IMR-90 (cell line): Measurements from ENCODE around the gene RUNX1. TPM values are rescaled to one million over a fixed set of nuclear protein-coding genes. Genes with fewer than 3 reads are reported as not detected.

Source experiments
- ATAC-seq: fragments of 200-7000 bp; cut with Tn5 transposase; 2 replicates; pipeline ENCODE4 v1.9.1; 2020; ENCODE audit warnings: low read depth, mild to moderate bottlenecking, moderate library complexity
- BruUV-seq: library from RNA; stranded (reverse); fragments of 400-500 nt; replicated peaks from 2 replicates; lab custom pipeline; 2021; lab: Mats Ljungman, UMichigan
- CTCF ChIA-PET: fragments of 300-600 bp; formaldehyde crosslinking; extraction: SDS; loops from one replicate; lab custom pipeline; 2021; ENCODE audit warnings: antibody characterized with exemption; lab: Yijun Ruan, JAX
- POLR2A ChIA-PET: fragments of 300-600 bp; sonication (Branson Sonifier 250); formaldehyde crosslinking; loops from one replicate; lab custom pipeline; 2022; ENCODE audit warnings: antibody characterized with exemption; ENCODE audit not compliant: unreplicated experiment; lab: Charles Lee
- DNase-seq: peaks from one replicate; pipeline ENCODE4 v3.0.0; 2013
- H2AFZ ChIP-seq: replicated peaks from 2 replicates; pipeline ENCODE3; 2013; ENCODE audit warnings: low read length, mild to moderate bottlenecking; ENCODE audit not compliant: poor library complexity
- H2AK5ac ChIP-seq: 2 replicates; pipeline ENCODE4 v1.6.1; 2013; ENCODE audit warnings: low read depth, low read length, inconsistent platforms
- H2AK9ac ChIP-seq: replicated peaks from 2 replicates; pipeline ENCODE3; 2013; ENCODE audit warnings: mild to moderate bottlenecking, low read depth, low read length, moderate library complexity; ENCODE audit not compliant: poor library complexity
- H2BK120ac ChIP-seq: 2 replicates; pipeline ENCODE4 v1.6.1; 2013; ENCODE audit warnings: low read depth, low read length, inconsistent platforms
- H2BK15ac ChIP-seq: 3 replicates; pipeline ENCODE4 v1.6.1; 2013; ENCODE audit warnings: low read depth, low read length, inconsistent platforms
- H2BK20ac ChIP-seq: 2 replicates; pipeline ENCODE4 v1.6.1; 2013; ENCODE audit warnings: low read depth, mild to moderate bottlenecking, inconsistent platforms, low read length, moderate library complexity
- H2BK5ac ChIP-seq: 2 replicates; pipeline ENCODE4 v1.6.1; 2013; ENCODE audit warnings: mild to moderate bottlenecking, low read depth, low read length, inconsistent platforms; ENCODE audit not compliant: poor library complexity, severe bottlenecking
- H3K14ac ChIP-seq: replicated peaks from 2 replicates; pipeline ENCODE4 v1.6.1; 2013; ENCODE audit warnings: low read depth, low read length, inconsistent platforms
- H3K18ac ChIP-seq: 2 replicates; pipeline ENCODE4 v1.6.1; 2013; ENCODE audit warnings: low read depth, low read length, control low read depth
- H3K23ac ChIP-seq: 2 replicates; pipeline ENCODE4 v1.6.1; 2013; ENCODE audit warnings: low read depth, low read length, inconsistent platforms
- H3K27ac ChIP-seq: 2 replicates; pipeline ENCODE4 v1.5.1; 2013; ENCODE audit warnings: mild to moderate bottlenecking, control low read depth, low read length; ENCODE audit not compliant: insufficient read depth
- H3K27me3 ChIP-seq: 2 replicates; pipeline ENCODE4 v1.6.1; 2013; ENCODE audit warnings: low read length; ENCODE audit not compliant: control insufficient read depth, insufficient read depth
- H3K36me3 ChIP-seq: 2 replicates; pipeline ENCODE4 v1.6.1; 2013; ENCODE audit warnings: low read length, mixed read lengths; ENCODE audit not compliant: control insufficient read depth, insufficient read depth
- H3K4ac ChIP-seq: 2 replicates; pipeline ENCODE4 v1.6.1; 2013; ENCODE audit warnings: low read depth, low read length, inconsistent platforms
- H3K4me1 ChIP-seq: 2 replicates; pipeline ENCODE4 v1.6.1; 2013; ENCODE audit warnings: low read length, mixed read lengths; ENCODE audit not compliant: control insufficient read depth, insufficient read depth
- H3K4me2 ChIP-seq: 2 replicates; pipeline ENCODE4 v1.6.1; 2013; ENCODE audit warnings: low read depth, mild to moderate bottlenecking, control low read depth, low read length, moderate library complexity
- H3K4me3 ChIP-seq: 2 replicates; pipeline ENCODE4 v1.5.1; 2013; ENCODE audit warnings: low read depth, mild to moderate bottlenecking, control low read depth, low read length, moderate library complexity; ENCODE audit not compliant: insufficient read depth
- H3K56ac ChIP-seq: 2 replicates; pipeline ENCODE4 v1.6.1; 2013; ENCODE audit warnings: low read length, inconsistent platforms; ENCODE audit not compliant: insufficient read depth; ENCODE audit errors: extremely low read depth
- H3K79me1 ChIP-seq, 2 experiments: 2 replicates each; pipeline ENCODE4 v1.6.1; 2013; ENCODE audit warnings: low read length in 2 of 2, inconsistent platforms in 1 of 2, low read depth in 1 of 2
- H3K9ac ChIP-seq: 2 replicates; pipeline ENCODE4 v1.6.1; 2013; ENCODE audit warnings: low read depth, low read length, control low read depth
- H3K9me1 ChIP-seq: 2 replicates; pipeline ENCODE4 v1.6.1; 2013; ENCODE audit warnings: low read length, inconsistent platforms; ENCODE audit not compliant: insufficient read depth
- H3K9me3 ChIP-seq: 2 replicates; pipeline ENCODE4 v1.6.1; 2013; ENCODE audit warnings: low read length; ENCODE audit not compliant: control insufficient read depth, insufficient read depth
- H4K20me1 ChIP-seq: 2 replicates; pipeline ENCODE4 v1.6.1; 2013; ENCODE audit warnings: low read length, inconsistent platforms; ENCODE audit not compliant: insufficient read depth
- H4K5ac ChIP-seq: 2 replicates; pipeline ENCODE4 v1.6.1; 2013; ENCODE audit warnings: mild to moderate bottlenecking, low read depth, low read length, control low read depth
- H4K8ac ChIP-seq, 2 experiments: 2 replicates each; pipeline ENCODE4 v1.6.1; 2013; ENCODE audit warnings: low read depth in 2 of 2, low read length in 2 of 2, control low read depth in 1 of 2, inconsistent platforms in 1 of 2
- H4K91ac ChIP-seq: 2 replicates; pipeline ENCODE4 v1.6.1; 2013; ENCODE audit warnings: low read depth, low read length, inconsistent platforms; ENCODE audit not compliant: insufficient read depth
- BHLHE40 ChIP-seq: fragments of 150-350 bp; IDR thresholded peaks from 2 replicates; pipeline ENCODE4 v1.6.1; 2016; ENCODE audit warnings: mild to moderate bottlenecking, low read depth, low read length
- CHD1 ChIP-seq: IDR thresholded peaks from 2 replicates; pipeline ENCODE4 v1.6.1; 2012; ENCODE audit warnings: low read depth, low read length, improper control_type of control experiment
- CTCF ChIP-seq: conservative IDR thresholded peaks from 2 replicates; pipeline ENCODE4 v1.5.1; 2012; ENCODE audit warnings: mild to moderate bottlenecking, low read depth, low read length, improper control_type of control experiment
- ELK1 ChIP-seq: fragments of 150-350 bp; IDR thresholded peaks from 2 replicates; pipeline ENCODE4 v1.6.1; 2016; ENCODE audit warnings: low read depth, mild to moderate bottlenecking, low read length, moderate library complexity, borderline replicate concordance
- MAFK ChIP-seq: IDR thresholded peaks from 2 replicates; pipeline ENCODE4 v1.6.1; 2012; ENCODE audit warnings: low read depth, low read length, improper control_type of control experiment
- MAZ ChIP-seq: IDR thresholded peaks from 2 replicates; pipeline ENCODE4 v1.6.1; 2012; ENCODE audit warnings: low read depth, mild to moderate bottlenecking, low read length, improper control_type of control experiment, moderate library complexity, borderline replicate concordance
- MXI1 ChIP-seq: IDR thresholded peaks from 2 replicates; pipeline ENCODE4 v1.6.1; 2012; ENCODE audit warnings: low read depth, mild to moderate bottlenecking, low read length, moderate library complexity, borderline replicate concordance
- NFE2L2 ChIP-seq: fragments of 150-350 bp; IDR thresholded peaks from 2 replicates; pipeline ENCODE4 v1.6.1; 2016; ENCODE audit warnings: low read depth, mild to moderate bottlenecking, low read length
- POLR2A ChIP-seq: IDR thresholded peaks from 2 replicates; pipeline ENCODE4 v1.6.1; 2012; ENCODE audit warnings: mild to moderate bottlenecking, low read depth, low read length
- RAD21 ChIP-seq: IDR thresholded peaks from 2 replicates; pipeline ENCODE4 v1.6.1; 2012; ENCODE audit warnings: low read length, improper control_type of control experiment
- RFX5 ChIP-seq: IDR thresholded peaks from 2 replicates; pipeline ENCODE4 v1.8.0; 2012; ENCODE audit warnings: low read depth, mild to moderate bottlenecking, low read length, moderate library complexity
- SMC3 ChIP-seq: fragments of 150-350 bp; IDR thresholded peaks from 2 replicates; pipeline ENCODE4 v1.6.1; 2016; ENCODE audit warnings: low read depth, mild to moderate bottlenecking, antibody characterized with exemption, low read length, moderate library complexity
- USF2 ChIP-seq: fragments of 150-350 bp; IDR thresholded peaks from 2 replicates; pipeline ENCODE4 v1.6.1; 2017; ENCODE audit warnings: mild to moderate bottlenecking, antibody characterized with exemption, low read length, low read depth
- WGBS, 2 experiments: methylation state at CpG; one replicate each; pipeline versions ENCODE4 v1.1.5 to v1.1.7; 2013; ENCODE audit warnings: missing lambda C conversion rate in 2 of 2; ENCODE audit not compliant: insufficient read length in 1 of 2; ENCODE audit errors: extremely low coverage in 2 of 2; 5-methylcytosine and 5-hydroxymethylcytosine counted together
- dilution Hi-C: fragments of 300-500 bp; cut with HindIII; formaldehyde crosslinking; loops from one replicate; pipeline ENCODE4 v1.14.3; 2018; ENCODE audit warnings: low sequenced_read_pairs; ENCODE audit not compliant: unreplicated experiment
- in situ Hi-C: fragments of 300-500 bp; cut with MboI; formaldehyde crosslinking; loops from 3 replicates; pipeline ENCODE4 v1.14.3; 2019; ENCODE audit warnings: low sequenced_read_pairs, inconsistent platforms, mixed read lengths
- intact Hi-C: fragments of 100-400 bp; cut with micrococcal nuclease; formaldehyde crosslinking; loops from 2 replicates; pipeline ENCODE4 v1.10.0; 2022
- polyA plus RNA-seq, 3 experiments: library from polyadenylated mRNA; depleted of rRNA; stranded (reverse); fragments of >200 nt; gene quantifications; 2 replicates each; pipeline ENCODE4 v1.2.3, GENCODE V29; 2012; ENCODE audit warnings: low replicate concordance in 1 of 3
- total RNA-seq: library from RNA; depleted of rRNA; stranded (reverse); fragments of >200 nt; gene quantifications from 2 replicates; pipeline ENCODE4 v1.2.3, GENCODE V29; 2012

RUNX1 gene
- total and polyA plus RNA-seq, 2 of the 4 experiments (the other 2 are of a cell fraction) = 34.5 to 56.5 TPM

GRCh38 chr21:34924194-34924593 lies 124.9 kb downstream of the RUNX1 start:
- Histone ChIP-seq H2BK120ac (no peak overlapping the region), H2BK5ac (no peak overlapping the region), H3K9me3 (no peaks in the 10 kb centered on the region), H3K9me1 (no peaks in the 10 kb centered on the region), H2AK9ac (no peak overlapping the region), H4K8ac (no peak overlapping the region), H3K27ac (no peak overlapping the region), H4K91ac (no peak overlapping the region; the same call in 1 of the 2 replicates), H4K20me1 (no peaks in the 10 kb centered on the region), H3K14ac (no peak overlapping the region), H3K4me1 (no peaks in the 10 kb centered on the region; the same call in 1 of the 2 replicates), H3K79me1 (no peaks in the 10 kb centered on the region), H4K5ac (no peak overlapping the region), H2AK5ac (no peak overlapping the region), H2BK20ac (no peak overlapping the region), H2BK15ac (no peak overlapping the region; the same call in 2 of the 3 replicates), H3K4me2 (no peak overlapping the region), H3K36me3 (no peaks in the 10 kb centered on the region), H2AFZ (no peak overlapping the region), H3K23ac (no peak overlapping the region), H3K27me3 (no peaks in the 10 kb centered on the region), H3K18ac (no peak overlapping the region), H3K4ac (no peak overlapping the region), H3K9ac (no peak overlapping the region), H3K4me3 (no peak overlapping the region), H3K56ac (no peak overlapping the region)
- BruUV-seq = no TSS peak
- intact Hi-C loops = no loop called here
- DNase-seq = no peak
- dilution Hi-C loops = no loop called here
- WGBS, 2 experiments = 100% methylated on average over 1 of the region's 3 CpGs; no CpG with 5 or more reads in 1 of the 2 experiments
- POLR2A ChIA-PET = no interaction called here
- in situ Hi-C loops = no loop called here
- no peak for ATAC-seq
- CTCF ChIA-PET = no interaction called here
- no peak for TF ChIP-seq CHD1
- no peak for TF ChIP-seq SMC3
- no peak for TF ChIP-seq MAZ
- no peak for TF ChIP-seq MAFK
- no peak for TF ChIP-seq CTCF
- TF ChIP-seq BHLHE40 = no peak
- TF ChIP-seq RFX5 = no peak
- TF ChIP-seq ELK1 = no peak
- TF ChIP-seq POLR2A = no peak
- no peak for TF ChIP-seq NFE2L2
- TF ChIP-seq MXI1 = no peak
- no peak for TF ChIP-seq RAD21
- no peak for TF ChIP-seq USF2
